GM18526 (cell line): ENCODE data around the gene PHACTR1.

Source experiments
- POLR2A ChIP-seq: IDR thresholded peaks from 3 replicates; pipeline ENCODE4 v1.6.1; 2011; ENCODE audit not compliant: insufficient read length; ENCODE audit errors: extremely low read depth

PHACTR1 gene

GRCh38 chr6:12729467-12729866 lies 12.9 kb downstream of the PHACTR1 start:
- TF ChIP-seq POLR2A = no peak

GRCh38 chr6:12733876-12734275 lies 17.3 kb downstream of the PHACTR1 start:
- no peak for TF ChIP-seq POLR2A

- no peak for TF ChIP-seq POLR2A
Measured at GRCh38 chr6:12735786-12736185, 19.2 kb downstream of the PHACTR1 start.

- no peak for TF ChIP-seq POLR2A
Measured at GRCh38 chr6:12748411-12748810, 31.8 kb downstream of the PHACTR1 start.

- no peak for TF ChIP-seq POLR2A
Measured at GRCh38 chr6:12748815-12749521, 32.4 kb downstream of the PHACTR1 start.

GRCh38 chr6:12749531-12750379 lies 33.2 kb downstream of the PHACTR1 start:
- no peak for TF ChIP-seq POLR2A

GRCh38 chr6:12750416-12750815 lies 33.8 kb downstream of the PHACTR1 start:
- TF ChIP-seq POLR2A = no peak

GRCh38 chr6:12751694-12752325 lies 35.2 kb downstream of the PHACTR1 start:
- TF ChIP-seq POLR2A = no peak

- no peak for TF ChIP-seq POLR2A
Measured at GRCh38 chr6:12753036-12753435, 36.5 kb downstream of the PHACTR1 start.

GRCh38 chr6:12760226-12760625 lies 43.7 kb downstream of the PHACTR1 start:
- TF ChIP-seq POLR2A = no peak

- TF ChIP-seq POLR2A = no peak
Measured at GRCh38 chr6:12760911-12761310, 44.3 kb downstream of the PHACTR1 start.

- no peak for TF ChIP-seq POLR2A
Measured at GRCh38 chr6:12761376-12762115, 45.0 kb downstream of the PHACTR1 start.

- TF ChIP-seq POLR2A = no peak
Measured at GRCh38 chr6:12766365-12766764, 49.8 kb downstream of the PHACTR1 start.

- no peak for TF ChIP-seq POLR2A
Measured at GRCh38 chr6:12767016-12767415, 50.4 kb downstream of the PHACTR1 start.

- TF ChIP-seq POLR2A = no peak
Measured at GRCh38 chr6:12769556-12770256, 53.1 kb downstream of the PHACTR1 start.
